Activated naive CD4-positive, alpha-beta T cell treated with anti-CD3 and anti-CD28 coated beads, Interleukin-2, amount 10 ng/mL, durations not matched to agents 7 days and 5 days (primary cell): ENCODE data around the gene SALL3.

Experiments used
- CTCF ChIA-PET: fragments of 350-600 bp; sonication (Branson Sonifier 250); formaldehyde crosslinking; loops from one replicate; lab custom pipeline; 2021; ENCODE audit warnings: antibody characterized with exemption; lab: Charles Lee
- DNase-seq: peaks from one replicate; pipeline ENCODE4 v3.0.0-alpha.2; 2020
- H3K27ac Mint-ChIP-seq: one replicate; pipeline ENCODE4 v1.8.0; 2021; ENCODE audit warnings: mild to moderate bottlenecking, moderate library complexity, mixed read lengths
- H3K27me3 Mint-ChIP-seq: one replicate; pipeline ENCODE4 v1.8.0; 2021; ENCODE audit warnings: mild to moderate bottlenecking, mixed read lengths
- H3K36me3 Mint-ChIP-seq: one replicate; pipeline ENCODE4 v1.8.0; 2021; ENCODE audit warnings: mixed read lengths
- H3K4me1 Mint-ChIP-seq: one replicate; pipeline ENCODE4 v1.8.0; 2021; ENCODE audit warnings: mixed read lengths
- H3K4me3 Mint-ChIP-seq: one replicate; pipeline ENCODE4 v1.8.0; 2021; ENCODE audit warnings: mild to moderate bottlenecking, moderate library complexity, mixed read lengths
- H3K9me3 Mint-ChIP-seq: one replicate; pipeline ENCODE4 v1.8.0; 2021; ENCODE audit warnings: mixed read lengths

SALL3 gene

DNA sequence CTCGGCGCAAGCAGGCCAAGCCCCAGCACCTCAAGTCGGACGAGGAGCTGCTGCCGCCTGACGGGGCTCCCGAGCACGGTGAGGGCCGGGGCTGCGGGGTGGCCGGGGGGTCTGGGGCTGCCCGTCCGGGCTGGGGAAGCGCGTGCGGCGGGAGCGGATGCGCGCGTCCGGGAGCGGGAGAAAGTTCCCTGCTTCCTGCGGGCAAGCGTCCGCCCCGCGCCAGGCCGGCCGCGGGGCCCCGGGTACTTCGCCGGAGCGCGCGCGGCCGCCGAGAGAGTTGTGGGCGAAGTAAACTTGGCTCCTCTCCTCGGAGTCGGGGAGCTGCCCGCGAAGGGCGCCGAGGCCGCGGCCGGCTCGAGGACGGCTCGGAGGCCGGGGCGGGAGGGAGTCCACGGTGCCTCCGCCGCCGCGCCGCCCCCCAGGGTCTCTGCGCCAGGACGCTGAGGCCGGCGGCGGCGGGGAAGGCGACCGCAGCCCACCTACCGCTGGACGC lies 707 bp downstream of the SALL3 start:
- H3K4me3 Mint-ChIP-seq = no peak overlapping the region
- peaks cover 8% of the 10 kb centered on the region for H3K4me1 Mint-ChIP-seq
- peaks cover 3% of the 10 kb centered on the region for H3K9me3 Mint-ChIP-seq
- H3K36me3 Mint-ChIP-seq = peaks cover 7% of the 10 kb centered on the region
- CTCF ChIA-PET = no interaction called here
- H3K27ac Mint-ChIP-seq = no peak overlapping the region
- H3K27me3 Mint-ChIP-seq = peaks cover 76% of the 10 kb centered on the region
- no peak for DNase-seq

DNA sequence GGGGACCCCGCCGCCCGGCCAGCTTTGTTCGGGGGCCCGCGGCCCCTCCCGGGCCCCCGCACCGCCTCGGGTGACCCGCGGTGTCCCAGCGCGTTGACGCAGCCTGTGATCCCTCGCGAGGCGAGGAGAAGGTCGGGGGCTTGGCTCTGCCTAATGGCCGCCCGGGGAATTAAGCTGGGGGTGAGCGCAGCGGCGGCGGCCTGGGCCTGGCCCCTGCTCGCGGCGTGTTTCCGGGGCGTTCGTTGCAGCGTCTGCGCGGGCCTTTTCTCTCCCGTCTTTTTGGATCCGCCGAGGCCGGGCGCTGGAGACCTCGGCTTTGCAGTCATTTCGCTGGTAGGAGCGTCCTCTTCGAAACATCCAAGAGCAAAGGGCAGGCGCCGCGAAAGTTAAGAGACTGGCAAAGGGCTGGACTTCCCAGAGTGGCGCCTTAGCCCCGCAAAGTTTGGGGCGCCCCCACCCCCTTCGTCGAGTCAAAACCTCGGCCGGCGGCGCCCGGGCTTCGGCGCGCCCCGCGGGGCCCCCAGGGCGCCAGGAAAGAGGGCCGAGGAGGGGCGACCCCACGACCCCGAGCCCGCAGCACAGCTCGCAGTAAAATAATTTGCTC lies 1.3 kb downstream of the SALL3 start:
- peaks cover 8% of the 10 kb centered on the region for H3K4me1 Mint-ChIP-seq
- peaks cover 76% of the 10 kb centered on the region for H3K27me3 Mint-ChIP-seq
- H3K9me3 Mint-ChIP-seq = peaks cover 3% of the 10 kb centered on the region
- H3K36me3 Mint-ChIP-seq = peaks cover 7% of the 10 kb centered on the region
- H3K4me3 Mint-ChIP-seq = peak overlapping the region; percentile 7
- peak overlapping the region; percentile 42 for H3K27ac Mint-ChIP-seq
- CTCF ChIA-PET = no interaction called here
- DNase-seq = no peak

DNA sequence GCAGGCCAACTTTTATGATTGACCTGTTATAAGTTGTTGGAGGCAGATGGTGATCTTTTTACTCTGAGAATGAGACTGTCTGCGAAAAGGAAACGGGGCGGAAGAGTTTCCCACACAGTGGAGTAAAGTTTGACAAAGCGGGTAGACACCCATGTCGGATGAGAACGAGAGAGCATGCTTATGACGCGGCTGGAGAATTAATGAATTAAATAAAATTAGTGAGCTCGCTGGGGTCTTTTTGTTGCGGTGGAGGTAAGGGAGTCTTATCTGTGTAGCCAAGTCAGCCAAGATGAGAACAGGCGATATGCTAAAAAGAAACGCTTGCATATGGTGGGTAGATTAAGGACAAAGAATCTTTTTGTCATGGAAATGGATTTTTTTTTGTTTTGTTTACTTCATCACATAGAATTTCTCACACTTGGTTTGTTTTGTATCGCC lies 1.8 kb downstream of the SALL3 start:
- peak overlapping the region; percentile 43 for H3K4me3 Mint-ChIP-seq
- peaks cover 3% of the 10 kb centered on the region for H3K9me3 Mint-ChIP-seq
- CTCF ChIA-PET = no interaction called here
- no peak for DNase-seq
- peaks cover 7% of the 10 kb centered on the region for H3K36me3 Mint-ChIP-seq
- H3K4me1 Mint-ChIP-seq = peaks cover 8% of the 10 kb centered on the region
- peaks cover 76% of the 10 kb centered on the region for H3K27me3 Mint-ChIP-seq
- H3K27ac Mint-ChIP-seq = peak overlapping the region; percentile 45

DNA sequence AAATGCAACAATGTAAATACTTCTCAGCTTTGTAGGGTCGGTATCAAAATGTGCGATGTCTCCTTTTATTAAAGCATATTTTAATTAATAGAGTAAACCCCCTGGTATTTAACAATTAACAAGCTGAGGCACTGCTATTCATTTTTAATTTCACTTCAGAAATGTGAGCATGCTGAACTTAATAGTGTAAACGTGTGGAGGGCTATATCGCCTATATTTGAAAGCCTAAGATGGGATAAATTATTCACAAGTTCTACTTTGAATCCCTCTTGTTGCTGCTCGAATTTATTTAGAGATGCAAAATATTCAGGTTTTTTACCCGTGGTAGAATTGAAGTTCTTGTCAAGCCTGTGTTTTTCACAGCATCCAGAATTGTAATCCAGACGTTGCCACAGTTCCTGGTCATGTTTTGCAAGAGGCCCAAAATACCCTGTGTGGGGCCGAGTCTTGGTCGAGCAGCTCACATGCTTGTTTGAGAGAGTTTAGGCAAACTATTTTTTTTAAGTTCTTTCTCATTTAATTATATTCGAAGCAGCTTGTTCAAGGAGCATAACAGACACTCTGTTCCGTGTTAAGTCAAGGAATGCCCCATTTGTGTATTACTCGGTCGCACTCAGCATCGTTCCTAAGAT lies 2.5 kb downstream of the SALL3 start:
- H3K27me3 Mint-ChIP-seq = peaks cover 71% of the 10 kb centered on the region
- H3K36me3 Mint-ChIP-seq = peaks cover 7% of the 10 kb centered on the region
- peaks cover 3% of the 10 kb centered on the region for H3K9me3 Mint-ChIP-seq
- no peak overlapping the region for H3K27ac Mint-ChIP-seq
- peaks cover 8% of the 10 kb centered on the region for H3K4me1 Mint-ChIP-seq
- H3K4me3 Mint-ChIP-seq = no peak overlapping the region
- CTCF ChIA-PET = no interaction called here
- DNase-seq = no peak

DNA sequence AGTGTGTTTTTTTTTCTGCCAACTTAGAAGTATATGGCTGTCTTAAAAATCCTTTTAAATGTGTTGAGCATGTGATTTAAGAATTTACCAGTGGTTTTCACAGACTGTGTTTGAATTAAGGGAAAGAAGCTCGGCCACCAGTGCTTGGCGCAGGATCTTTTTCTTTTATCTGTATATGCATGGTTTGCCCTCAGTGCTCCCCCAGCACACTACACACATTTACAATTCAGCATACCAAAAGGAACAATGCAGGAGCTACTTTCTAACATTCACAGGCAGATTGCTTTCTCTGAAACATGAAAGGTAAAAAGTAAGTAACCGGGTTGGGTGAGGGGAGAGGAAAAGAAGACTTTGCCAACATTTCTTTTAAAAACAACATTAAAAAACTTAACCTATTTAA lies 3.9 kb downstream of the SALL3 start:
- DNase-seq = no peak
- Mint-ChIP-seq H3K4me1 (peaks cover 5% of the 10 kb centered on the region), H3K27ac (no peak overlapping the region), H3K36me3 (peaks cover 5% of the 10 kb centered on the region), H3K9me3 (peaks cover 3% of the 10 kb centered on the region), H3K27me3 (peaks cover 65% of the 10 kb centered on the region), H3K4me3 (no peak overlapping the region)
- CTCF ChIA-PET = interaction anchor here (1.2 kb wide), 1 partner anchor 8 kb away, joined by 3 read pairs; no protein-coding TSS in a partner anchor

DNA sequence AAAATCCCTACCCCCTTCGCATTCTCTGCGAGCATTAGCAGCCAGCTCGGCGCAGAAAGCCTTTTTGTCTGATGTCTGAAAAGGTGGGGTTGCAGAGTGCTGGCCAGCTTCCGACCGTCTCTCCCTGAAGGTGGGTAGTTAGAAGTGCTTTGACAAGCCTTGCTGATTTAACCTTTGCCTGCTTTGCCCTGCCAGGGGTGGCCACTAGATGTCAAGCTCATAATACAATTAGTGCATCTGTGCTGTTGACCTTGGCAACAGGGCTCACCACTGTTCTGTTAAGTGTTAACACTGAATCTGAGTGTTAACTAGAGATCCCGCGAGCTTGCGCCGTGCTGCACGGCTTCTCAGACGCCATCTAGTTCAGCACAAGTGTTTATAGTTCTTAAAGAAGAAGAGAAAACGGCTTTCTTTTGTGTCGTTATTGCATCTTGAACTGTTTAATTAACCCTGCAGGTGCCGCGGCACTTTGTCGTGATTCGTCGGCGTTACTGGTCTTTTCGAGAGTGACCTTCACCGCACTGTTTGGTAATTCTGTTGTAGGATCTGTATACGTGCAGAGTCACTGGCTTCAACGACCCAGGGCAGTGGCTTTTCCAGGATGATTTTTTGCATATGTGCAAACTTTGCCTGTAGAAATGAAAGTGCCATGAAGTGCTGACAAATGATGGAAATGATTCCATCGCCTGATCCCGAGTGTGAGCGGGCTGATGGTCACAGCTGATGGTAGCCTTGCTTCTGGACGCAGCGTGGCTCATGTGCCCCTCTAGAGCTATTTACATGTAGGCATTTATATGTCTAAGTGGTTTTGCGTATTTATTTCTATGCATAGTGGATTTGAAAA lies 5.5 kb downstream of the SALL3 start:
- CTCF ChIA-PET = interaction anchor here (1.1 to 2.1 kb wide), 4 partner anchors 10 to 258 kb away, joined by 3 to 6 read pairs (median 4); no protein-coding TSS in a partner anchor
- Mint-ChIP-seq H3K4me1 (peaks cover 5% of the 10 kb centered on the region), H3K27ac (no peak overlapping the region), H3K27me3 (peaks cover 57% of the 10 kb centered on the region), H3K36me3 (peaks cover 5% of the 10 kb centered on the region), H3K4me3 (no peak overlapping the region), H3K9me3 (peaks cover 3% of the 10 kb centered on the region)
- DNase-seq = peak; percentile 34

DNA sequence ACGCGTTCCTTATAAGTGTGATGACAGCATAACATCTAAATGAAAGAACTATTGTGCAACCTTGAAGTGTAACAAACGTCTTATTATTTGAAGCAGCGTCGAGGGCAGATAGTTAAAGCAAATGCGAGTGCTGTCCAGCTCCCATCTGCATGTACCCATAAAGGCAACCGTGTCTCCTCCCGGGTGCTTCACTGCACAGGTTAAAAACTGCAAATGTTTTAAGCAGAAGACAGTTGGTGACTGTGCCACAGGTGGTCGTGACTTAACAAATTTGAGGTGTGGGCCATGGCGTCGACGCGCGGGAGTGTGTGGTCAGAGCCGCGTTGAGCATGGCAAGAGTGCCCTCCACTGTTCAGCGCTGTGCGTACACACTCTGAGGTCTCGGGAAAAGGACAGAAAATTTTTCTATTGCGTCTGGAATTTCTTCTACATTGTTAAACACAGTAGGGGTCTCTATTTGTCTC lies 6.4 kb downstream of the SALL3 start:
- peaks cover 3% of the 10 kb centered on the region for H3K9me3 Mint-ChIP-seq
- no peak for DNase-seq
- peaks cover 52% of the 10 kb centered on the region for H3K27me3 Mint-ChIP-seq
- no peak overlapping the region for H3K27ac Mint-ChIP-seq
- no peak overlapping the region for H3K4me3 Mint-ChIP-seq
- CTCF ChIA-PET = interaction anchor here (1.1 to 2.1 kb wide), 4 partner anchors 13 to 257 kb away, joined by 3 to 6 read pairs (median 4); no protein-coding TSS in a partner anchor
- peaks cover 5% of the 10 kb centered on the region for H3K36me3 Mint-ChIP-seq
- peaks cover 5% of the 10 kb centered on the region for H3K4me1 Mint-ChIP-seq

DNA sequence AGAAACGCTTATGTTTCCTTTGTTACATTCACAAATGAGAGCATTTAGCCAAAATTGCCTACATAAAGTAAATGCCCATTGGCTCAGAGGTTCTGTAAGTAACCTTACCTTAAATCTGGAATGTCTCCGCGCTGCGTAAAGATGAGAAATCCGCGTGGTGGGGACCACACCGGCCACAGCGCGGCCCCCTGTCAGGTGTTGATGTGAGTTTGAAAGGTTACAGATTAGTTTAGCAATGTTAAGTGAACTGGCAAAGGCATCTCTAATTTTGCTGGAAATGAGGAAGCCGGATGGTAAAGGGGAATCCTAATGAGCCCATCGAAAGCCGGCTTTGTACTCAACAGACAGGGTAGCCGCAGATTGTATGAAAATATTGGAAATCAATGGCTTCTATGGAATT lies 11.8 kb downstream of the SALL3 start:
- no peak overlapping the region for H3K27ac Mint-ChIP-seq
- no peak for DNase-seq

DNA sequence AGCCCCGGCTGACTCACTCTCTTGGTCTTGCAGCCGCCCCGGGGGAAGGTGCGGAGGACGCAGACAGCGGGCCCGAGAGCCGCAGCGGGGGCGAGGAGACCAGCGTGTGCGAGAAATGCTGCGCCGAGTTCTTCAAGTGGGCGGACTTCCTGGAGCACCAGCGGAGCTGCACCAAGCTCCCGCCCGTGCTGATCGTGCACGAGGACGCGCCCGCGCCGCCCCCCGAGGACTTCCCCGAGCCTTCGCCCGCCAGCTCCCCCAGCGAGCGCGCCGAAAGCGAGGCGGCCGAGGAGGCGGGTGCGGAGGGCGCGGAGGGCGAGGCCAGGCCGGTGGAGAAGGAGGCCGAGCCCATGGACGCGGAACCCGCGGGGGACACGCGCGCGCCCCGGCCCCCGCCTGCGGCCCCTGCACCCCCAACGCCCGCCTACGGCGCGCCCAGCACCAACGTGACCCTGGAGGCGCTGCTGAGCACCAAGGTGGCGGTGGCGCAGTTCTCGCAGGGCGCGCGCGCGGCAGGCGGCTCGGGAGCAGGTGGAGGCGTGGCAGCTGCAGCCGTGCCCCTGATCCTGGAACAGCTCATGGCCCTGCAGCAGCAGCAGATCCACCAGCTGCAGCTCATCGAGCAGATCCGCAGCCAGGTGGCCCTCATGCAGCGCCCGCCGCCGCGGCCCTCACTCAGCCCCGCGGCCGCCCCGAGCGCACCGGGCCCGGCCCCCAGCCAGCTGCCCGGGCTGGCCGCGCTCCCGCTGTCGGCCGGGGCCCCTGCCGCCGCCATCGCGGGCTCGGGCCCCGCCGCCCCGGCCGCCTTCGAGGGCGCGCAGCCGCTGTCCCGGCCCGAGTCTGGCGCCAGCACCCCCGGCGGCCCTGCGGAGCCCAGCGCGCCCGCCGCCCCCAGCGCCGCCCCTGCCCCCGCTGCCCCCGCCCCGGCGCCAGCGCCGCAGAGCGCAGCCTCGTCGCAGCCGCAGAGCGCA lies 12.7 kb downstream of the SALL3 start:
- H3K36me3 Mint-ChIP-seq = no peaks in the 10 kb centered on the region
- H3K27me3 Mint-ChIP-seq = peaks cover 8% of the 10 kb centered on the region
- no peaks in the 10 kb centered on the region for H3K9me3 Mint-ChIP-seq
- H3K4me1 Mint-ChIP-seq = no peaks in the 10 kb centered on the region
- CTCF ChIA-PET = no interaction called here
- no peak overlapping the region for H3K27ac Mint-ChIP-seq
- DNase-seq = no peak
- H3K4me3 Mint-ChIP-seq = no peak overlapping the region

More for the DNA sequence above, 11.8 kb downstream of the SALL3 start:
- Mint-ChIP-seq H3K4me1 (no peaks in the 10 kb centered on the region), H3K9me3 (no peaks in the 10 kb centered on the region), H3K36me3 (no peaks in the 10 kb centered on the region), H3K4me3 (no peak overlapping the region), H3K27me3 (peaks cover 12% of the 10 kb centered on the region)
- CTCF ChIA-PET = no interaction called here

DNA sequence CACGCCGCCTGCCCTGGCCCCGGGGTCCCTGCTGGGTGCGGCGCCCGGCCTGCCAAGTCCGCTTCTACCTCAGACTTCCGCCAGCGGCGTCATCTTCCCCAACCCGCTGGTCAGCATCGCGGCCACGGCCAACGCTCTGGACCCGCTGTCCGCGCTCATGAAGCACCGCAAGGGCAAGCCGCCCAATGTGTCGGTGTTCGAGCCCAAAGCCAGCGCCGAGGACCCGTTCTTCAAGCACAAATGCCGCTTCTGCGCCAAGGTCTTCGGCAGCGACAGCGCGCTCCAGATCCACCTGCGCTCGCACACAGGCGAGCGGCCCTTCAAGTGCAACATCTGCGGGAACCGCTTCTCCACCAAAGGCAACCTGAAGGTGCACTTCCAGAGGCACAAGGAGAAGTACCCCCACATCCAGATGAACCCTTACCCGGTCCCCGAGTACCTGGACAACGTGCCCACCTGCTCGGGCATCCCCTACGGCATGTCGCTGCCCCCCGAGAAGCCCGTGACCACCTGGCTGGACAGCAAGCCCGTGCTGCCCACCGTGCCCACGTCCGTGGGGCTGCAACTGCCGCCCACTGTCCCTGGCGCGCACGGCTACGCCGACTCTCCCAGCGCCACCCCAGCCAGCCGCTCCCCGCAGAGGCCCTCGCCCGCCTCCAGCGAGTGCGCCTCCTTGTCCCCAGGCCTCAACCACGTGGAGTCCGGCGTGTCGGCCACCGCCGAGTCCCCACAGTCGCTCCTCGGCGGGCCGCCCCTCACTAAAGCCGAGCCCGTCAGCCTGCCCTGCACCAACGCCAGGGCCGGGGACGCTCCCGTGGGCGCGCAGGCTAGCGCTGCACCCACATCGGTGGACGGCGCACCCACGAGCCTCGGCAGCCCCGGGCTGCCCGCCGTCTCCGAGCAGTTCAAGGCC lies 13.7 kb downstream of the SALL3 start:
- Mint-ChIP-seq H3K27me3 (peaks cover 3% of the 10 kb centered on the region), H3K9me3 (no peaks in the 10 kb centered on the region), H3K4me3 (no peak overlapping the region), H3K4me1 (no peaks in the 10 kb centered on the region), H3K27ac (no peak overlapping the region), H3K36me3 (no peaks in the 10 kb centered on the region)
- DNase-seq = no peak
- CTCF ChIA-PET = no interaction called here

DNA sequence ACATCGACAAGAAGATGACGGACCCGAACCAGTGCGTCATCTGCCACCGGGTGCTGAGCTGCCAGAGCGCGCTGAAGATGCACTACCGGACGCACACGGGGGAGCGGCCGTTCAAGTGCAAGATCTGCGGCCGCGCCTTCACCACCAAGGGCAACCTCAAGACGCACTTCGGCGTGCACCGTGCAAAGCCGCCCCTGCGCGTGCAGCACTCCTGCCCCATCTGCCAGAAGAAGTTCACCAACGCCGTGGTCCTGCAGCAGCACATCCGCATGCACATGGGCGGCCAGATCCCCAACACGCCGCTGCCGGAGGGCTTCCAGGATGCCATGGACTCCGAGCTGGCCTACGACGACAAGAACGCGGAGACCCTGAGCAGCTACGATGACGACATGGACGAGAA lies 14.4 kb downstream of the SALL3 start:
- no peaks in the 10 kb centered on the region for H3K9me3 Mint-ChIP-seq
- H3K36me3 Mint-ChIP-seq = no peaks in the 10 kb centered on the region
- CTCF ChIA-PET = no interaction called here
- H3K27ac Mint-ChIP-seq = no peak overlapping the region
- no peaks in the 10 kb centered on the region for H3K4me1 Mint-ChIP-seq
- no peak for DNase-seq
- H3K4me3 Mint-ChIP-seq = no peak overlapping the region
- peaks cover 3% of the 10 kb centered on the region for H3K27me3 Mint-ChIP-seq

DNA sequence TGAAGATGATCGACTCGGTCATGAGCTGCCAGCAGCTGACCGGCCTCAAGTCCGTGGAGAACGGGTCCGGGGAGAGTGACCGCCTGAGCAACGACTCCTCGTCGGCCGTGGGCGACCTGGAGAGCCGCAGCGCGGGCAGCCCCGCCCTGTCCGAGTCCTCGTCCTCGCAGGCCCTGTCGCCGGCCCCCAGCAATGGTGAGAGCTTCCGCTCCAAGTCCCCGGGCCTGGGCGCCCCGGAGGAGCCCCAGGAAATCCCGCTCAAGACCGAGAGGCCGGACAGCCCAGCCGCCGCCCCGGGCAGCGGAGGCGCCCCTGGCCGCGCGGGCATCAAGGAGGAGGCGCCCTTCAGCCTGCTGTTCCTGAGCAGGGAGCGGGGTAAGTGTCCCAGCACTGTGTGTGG lies 14.9 kb downstream of the SALL3 start:
- CTCF ChIA-PET = no interaction called here
- peaks cover 3% of the 10 kb centered on the region for H3K27me3 Mint-ChIP-seq
- H3K4me1 Mint-ChIP-seq = no peaks in the 10 kb centered on the region
- H3K4me3 Mint-ChIP-seq = no peak overlapping the region
- no peaks in the 10 kb centered on the region for H3K9me3 Mint-ChIP-seq
- DNase-seq = no peak
- no peak overlapping the region for H3K27ac Mint-ChIP-seq
- H3K36me3 Mint-ChIP-seq = no peaks in the 10 kb centered on the region
